ENCODE results near the gene SYNGR3.

SYNGR3 gene

GRCh38 chr16:2022723-2023091 is 32.9 kb downstream of the SYNGR3 start:
- Histone ChIP-seq H3K9me3 (ENCODE audit: control insufficient read depth, insufficient read depth, low read depth, low read length) (no peaks in the 10 kb centered on the region), H3K4me3 (ENCODE audit: low read depth, low read length) (peak overlapping the region; percentile 64), H3K9ac (ENCODE audit: low read length) (peak overlapping the region; percentile 41), H3K36me3 (ENCODE audit: control insufficient read depth, insufficient read depth, low read length) (no peaks in the 10 kb centered on the region), H3K4me1 (ENCODE audit: control insufficient read depth, insufficient read depth, low read length) (peaks cover 17% of the 10 kb centered on the region), H3K27me3 (ENCODE audit: control insufficient read depth, insufficient read depth, low read length) (peaks cover 62% of the 10 kb centered on the region), H3K27ac (ENCODE audit: low read depth, low read length) (no peak overlapping the region)

DNA sequence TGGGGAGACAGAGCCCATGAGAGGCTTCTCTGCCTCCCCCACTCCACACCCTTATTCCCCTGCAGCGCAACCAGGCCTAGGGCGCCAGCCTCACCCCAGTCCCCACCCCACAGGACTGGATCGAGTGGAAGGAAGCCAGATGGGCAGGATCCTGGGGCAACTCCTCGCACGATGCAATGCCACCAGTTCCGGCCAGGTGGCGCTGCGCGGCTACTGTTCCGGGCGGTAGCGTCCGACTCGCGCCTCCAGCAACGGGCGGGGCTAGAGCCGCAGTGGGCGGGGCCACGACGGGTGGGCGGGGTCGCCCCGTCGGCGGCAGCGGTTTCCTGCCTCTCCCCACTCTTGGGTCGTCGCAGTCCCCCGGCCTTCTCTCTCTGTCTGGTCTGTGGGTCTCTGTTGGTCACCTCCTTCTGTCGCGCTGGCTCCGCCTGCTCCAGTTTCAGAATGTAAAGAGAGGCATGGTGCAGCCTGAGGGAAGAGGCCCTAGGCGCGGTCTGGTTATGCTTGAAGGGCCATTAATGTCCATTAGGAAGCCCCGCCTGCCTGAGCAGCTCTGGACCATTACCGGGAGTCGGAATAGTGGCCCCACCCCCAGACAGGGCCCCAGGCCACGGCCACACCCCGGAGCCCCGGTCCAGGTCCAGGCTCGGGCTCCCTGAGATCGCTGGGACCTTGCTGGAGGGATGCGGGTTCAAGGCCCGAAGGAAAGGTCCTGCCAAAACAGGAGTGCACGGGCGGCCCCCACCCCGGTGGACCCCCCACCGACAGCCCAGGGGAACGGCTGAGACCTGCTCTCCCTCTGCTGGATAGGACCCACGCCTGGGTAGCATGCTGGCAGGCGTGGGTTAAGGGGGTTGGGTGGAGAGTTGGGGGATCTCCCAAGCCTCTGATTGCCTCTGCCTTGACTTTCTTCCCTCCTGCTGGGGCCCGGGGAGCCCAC is 33.6 kb downstream of the SYNGR3 start:
- peak overlapping the region; percentile 41 for H3K9ac ChIP-seq (ENCODE audit: low read length)
- no peak overlapping the region for H3K27ac ChIP-seq (ENCODE audit: low read depth, low read length)
- peaks cover 17% of the 10 kb centered on the region for H3K4me1 ChIP-seq (ENCODE audit: control insufficient read depth, insufficient read depth, low read length)
- H3K27me3 ChIP-seq (ENCODE audit: control insufficient read depth, insufficient read depth, low read length): peaks cover 64% of the 10 kb centered on the region
- H3K36me3 ChIP-seq (ENCODE audit: control insufficient read depth, insufficient read depth, low read length): no peaks in the 10 kb centered on the region
- H3K4me3 ChIP-seq (ENCODE audit: low read depth, low read length): peak overlapping the region; percentile 64
- H3K9me3 ChIP-seq (ENCODE audit: control insufficient read depth, insufficient read depth, low read depth, low read length): no peaks in the 10 kb centered on the region

GRCh38 chr16:2024032-2024420 is 34.3 kb downstream of the SYNGR3 start:
- Histone ChIP-seq H3K36me3 (ENCODE audit: control insufficient read depth, insufficient read depth, low read length) (no peaks in the 10 kb centered on the region), H3K9me3 (ENCODE audit: control insufficient read depth, insufficient read depth, low read depth, low read length) (no peaks in the 10 kb centered on the region), H3K9ac (ENCODE audit: low read length) (no peak overlapping the region), H3K4me3 (ENCODE audit: low read depth, low read length) (peak overlapping the region; percentile 64; the same call in 1 of the 2 replicates), H3K4me1 (ENCODE audit: control insufficient read depth, insufficient read depth, low read length) (peaks cover 17% of the 10 kb centered on the region), H3K27me3 (ENCODE audit: control insufficient read depth, insufficient read depth, low read length) (peaks cover 59% of the 10 kb centered on the region), H3K27ac (ENCODE audit: low read depth, low read length) (no peak overlapping the region)

- H3K9me3 ChIP-seq (ENCODE audit: control insufficient read depth, insufficient read depth, low read depth, low read length): no peaks in the 10 kb centered on the region
- H3K36me3 ChIP-seq (ENCODE audit: control insufficient read depth, insufficient read depth, low read length): no peaks in the 10 kb centered on the region
- peaks cover 47% of the 10 kb centered on the region for H3K27me3 ChIP-seq (ENCODE audit: control insufficient read depth, insufficient read depth, low read length)
- H3K27ac ChIP-seq (ENCODE audit: low read depth, low read length): no peak overlapping the region
- H3K4me3 ChIP-seq (ENCODE audit: low read depth, low read length): no peak overlapping the region
- H3K9ac ChIP-seq (ENCODE audit: low read length): no peak overlapping the region
- H3K4me1 ChIP-seq (ENCODE audit: control insufficient read depth, insufficient read depth, low read length): peaks cover 17% of the 10 kb centered on the region
Measured at GRCh38 chr16:2025251-2025650, 35.5 kb downstream of the SYNGR3 start.

DNA sequence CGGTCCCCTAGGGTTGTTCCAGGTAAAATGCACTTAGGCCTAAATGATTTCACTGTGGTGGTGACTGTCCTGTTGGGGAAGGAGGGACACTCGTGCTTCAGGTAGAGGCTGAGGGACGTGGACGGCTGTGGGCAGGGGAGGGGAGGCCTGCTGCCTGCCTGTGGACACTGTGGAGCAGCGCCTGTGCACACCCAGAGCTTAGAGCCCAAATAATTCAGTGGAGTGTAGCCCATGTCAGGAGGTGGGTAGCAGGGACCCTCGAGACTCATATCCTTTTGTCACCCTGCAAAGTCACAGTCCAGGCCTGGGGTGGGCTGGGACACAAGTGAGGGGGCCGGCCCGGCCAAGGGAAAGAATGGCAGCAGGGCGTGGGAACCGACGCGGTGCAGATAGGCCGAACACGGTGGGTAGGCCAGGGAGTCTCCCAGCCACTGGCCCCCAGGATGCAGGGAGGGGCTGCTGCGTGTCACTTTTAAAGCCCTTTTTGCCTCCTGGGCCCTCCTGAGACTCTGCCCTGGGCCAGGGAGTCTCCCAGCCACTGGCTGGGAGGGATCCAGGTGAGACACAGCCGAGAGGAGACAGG is 36.2 kb downstream of the SYNGR3 start:
- no peak overlapping the region for H3K27ac ChIP-seq (ENCODE audit: low read depth, low read length)
- H3K4me3 ChIP-seq (ENCODE audit: low read depth, low read length): peak overlapping the region; percentile 52; the same call in 1 of the 2 replicates
- no peaks in the 10 kb centered on the region for H3K36me3 ChIP-seq (ENCODE audit: control insufficient read depth, insufficient read depth, low read length)
- peaks cover 40% of the 10 kb centered on the region for H3K27me3 ChIP-seq (ENCODE audit: control insufficient read depth, insufficient read depth, low read length)
- no peak overlapping the region for H3K9ac ChIP-seq (ENCODE audit: low read length)
- H3K4me1 ChIP-seq (ENCODE audit: control insufficient read depth, insufficient read depth, low read length): peaks cover 17% of the 10 kb centered on the region
- H3K9me3 ChIP-seq (ENCODE audit: control insufficient read depth, insufficient read depth, low read depth, low read length): no peaks in the 10 kb centered on the region

DNA sequence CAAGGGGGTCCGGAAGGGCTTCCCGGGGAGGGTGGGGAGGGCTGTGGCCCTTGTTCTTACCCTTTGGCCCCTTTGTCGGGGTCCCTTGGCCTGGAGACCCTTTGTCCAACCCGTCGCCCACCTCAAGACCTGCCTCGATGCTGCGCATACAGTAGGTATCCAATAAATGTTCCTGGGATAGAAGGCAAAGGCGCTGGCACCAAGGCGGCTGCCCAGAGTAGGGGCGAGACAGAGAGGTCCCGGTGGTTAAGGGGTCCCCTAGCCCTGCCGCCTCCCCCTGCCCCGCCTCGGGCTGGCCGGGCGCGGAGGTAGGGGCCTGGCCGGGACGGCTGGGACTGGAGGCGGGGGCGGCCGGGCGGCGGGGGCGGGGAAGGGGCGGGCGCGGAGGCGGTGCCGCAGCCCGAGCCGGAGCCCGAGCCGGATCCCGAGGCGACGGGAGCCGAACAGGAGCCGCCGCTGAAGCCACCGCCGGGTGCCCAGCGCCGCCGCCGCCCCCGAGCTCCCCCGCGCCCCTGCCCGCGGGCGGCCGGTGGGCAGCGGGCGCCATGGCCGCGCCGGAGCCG is 36.8 kb downstream of the SYNGR3 start, which contains the start of gene NHERF2:
Gene NHERF2 (plus strand): TSS at position 442 of the 563 bp plus-strand sequence. CDS start 104 bp downstream, at position 546.
- Histone ChIP-seq H3K9me3 (ENCODE audit: control insufficient read depth, insufficient read depth, low read depth, low read length) (no peaks in the 10 kb centered on the region), H3K4me3 (ENCODE audit: low read depth, low read length) (peak within 1 kb of the TSS; percentile 52), H3K36me3 (ENCODE audit: control insufficient read depth, insufficient read depth, low read length) (no peaks in the 10 kb centered on the region), H3K27me3 (ENCODE audit: control insufficient read depth, insufficient read depth, low read length) (peaks cover 34% of the 10 kb centered on the region), H3K9ac (ENCODE audit: low read length) (peak within 1 kb of the TSS; percentile 45), H3K4me1 (ENCODE audit: control insufficient read depth, insufficient read depth, low read length) (peaks cover 17% of the 10 kb centered on the region), H3K27ac (ENCODE audit: low read depth, low read length) (no peak within 1 kb of the TSS)

- Histone ChIP-seq H3K9me3 (ENCODE audit: control insufficient read depth, insufficient read depth, low read depth, low read length) (no peaks in the 10 kb centered on the region), H3K4me1 (ENCODE audit: control insufficient read depth, insufficient read depth, low read length) (peaks cover 17% of the 10 kb centered on the region), H3K4me3 (ENCODE audit: low read depth, low read length) (peak overlapping the region; percentile 48), H3K36me3 (ENCODE audit: control insufficient read depth, insufficient read depth, low read length) (no peaks in the 10 kb centered on the region), H3K27me3 (ENCODE audit: control insufficient read depth, insufficient read depth, low read length) (peaks cover 30% of the 10 kb centered on the region), H3K27ac (ENCODE audit: low read depth, low read length) (no peak overlapping the region), H3K9ac (ENCODE audit: low read length) (peak overlapping the region; percentile 45)
Measured at GRCh38 chr16:2027024-2028010, 37.5 kb downstream of the SYNGR3 start.

GRCh38 chr16:2028146-2028545 is 38.4 kb downstream of the SYNGR3 start:
- Histone ChIP-seq H3K9ac (ENCODE audit: low read length) (no peak overlapping the region), H3K27ac (ENCODE audit: low read depth, low read length) (no peak overlapping the region), H3K4me3 (ENCODE audit: low read depth, low read length) (no peak overlapping the region), H3K36me3 (ENCODE audit: control insufficient read depth, insufficient read depth, low read length) (no peaks in the 10 kb centered on the region), H3K27me3 (ENCODE audit: control insufficient read depth, insufficient read depth, low read length) (peaks cover 30% of the 10 kb centered on the region), H3K9me3 (ENCODE audit: control insufficient read depth, insufficient read depth, low read depth, low read length) (no peaks in the 10 kb centered on the region), H3K4me1 (ENCODE audit: control insufficient read depth, insufficient read depth, low read length) (peaks cover 17% of the 10 kb centered on the region)

- H3K4me3 ChIP-seq (ENCODE audit: low read depth, low read length): no peak overlapping the region
- H3K9ac ChIP-seq (ENCODE audit: low read length): no peak overlapping the region
- no peak overlapping the region for H3K27ac ChIP-seq (ENCODE audit: low read depth, low read length)
- H3K27me3 ChIP-seq (ENCODE audit: control insufficient read depth, insufficient read depth, low read length): peaks cover 30% of the 10 kb centered on the region
- peaks cover 22% of the 10 kb centered on the region for H3K4me1 ChIP-seq (ENCODE audit: control insufficient read depth, insufficient read depth, low read length)
- H3K9me3 ChIP-seq (ENCODE audit: control insufficient read depth, insufficient read depth, low read depth, low read length): no peaks in the 10 kb centered on the region
- H3K36me3 ChIP-seq (ENCODE audit: control insufficient read depth, insufficient read depth, low read length): no peaks in the 10 kb centered on the region
Measured at GRCh38 chr16:2028620-2029220, 39.0 kb downstream of the SYNGR3 start.

DNA sequence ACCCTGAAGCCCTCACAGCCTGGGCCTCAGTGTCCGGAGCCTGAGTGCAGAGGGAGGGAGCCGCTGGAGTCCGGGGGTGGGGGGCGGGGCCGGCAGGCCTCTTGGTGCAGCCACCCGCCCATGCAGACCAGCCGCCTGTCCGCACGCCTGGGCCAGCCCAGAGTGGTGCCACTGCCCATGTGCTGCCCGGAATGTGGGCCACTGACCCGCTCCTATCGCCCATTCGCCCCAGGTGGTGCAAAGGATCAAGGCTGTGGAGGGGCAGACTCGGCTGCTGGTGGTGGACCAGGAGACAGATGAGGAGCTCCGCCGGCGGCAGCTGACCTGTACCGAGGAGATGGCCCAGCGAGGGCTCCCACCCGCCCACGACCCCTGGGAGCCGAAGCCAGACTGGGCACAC is 39.6 kb downstream of the SYNGR3 start:
- Histone ChIP-seq H3K9me3 (ENCODE audit: control insufficient read depth, insufficient read depth, low read depth, low read length) (no peaks in the 10 kb centered on the region), H3K27me3 (ENCODE audit: control insufficient read depth, insufficient read depth, low read length) (peaks cover 24% of the 10 kb centered on the region), H3K27ac (ENCODE audit: low read depth, low read length) (no peak overlapping the region), H3K4me1 (ENCODE audit: control insufficient read depth, insufficient read depth, low read length) (peaks cover 20% of the 10 kb centered on the region), H3K4me3 (ENCODE audit: low read depth, low read length) (no peak overlapping the region), H3K36me3 (ENCODE audit: control insufficient read depth, insufficient read depth, low read length) (no peaks in the 10 kb centered on the region), H3K9ac (ENCODE audit: low read length) (no peak overlapping the region)

Data from HUES6 (cell line).